Uterus (tissue), 4 donors: Measurements from ENCODE around the gene HOXC13. TPM values are rescaled to one million over a fixed set of nuclear protein-coding genes. Genes with fewer than 3 reads are reported as not detected.

Source experiments
- DNase-seq, 2 donors: peaks; one replicate each; pipeline ENCODE4 v3.0.0-alpha.2; 2019 to 2020
- H3K27ac ChIP-seq, 2 donors: fragments of 200-600 bp; sonication (generic); 1 replicate in 1 of 2; 2 replicates in 1 of 2; pipeline ENCODE4 v1.5.1; 2016 to 2018
- H3K27me3 ChIP-seq, 2 donors: fragments of 200-600 bp; sonication (generic); one replicate each; pipeline ENCODE4 v1.5.1; 2018 to 2019; ENCODE audit warnings: control low read depth in 1 of 2
- H3K36me3 ChIP-seq, 2 donors: fragments of 200-600 bp; sonication (generic); one replicate each; pipeline ENCODE4 v1.5.1; 2019; ENCODE audit warnings: control low read depth in 1 of 2
- H3K4me1 ChIP-seq, 2 donors: fragments of 200-600 bp; sonication (generic); one replicate each; pipeline ENCODE4 v1.5.1; 2018 to 2019; ENCODE audit warnings: control low read depth in 1 of 2
- H3K4me3 ChIP-seq, 2 donors: fragments of 200-600 bp; sonication (generic); 1 replicate in 1 of 2; 2 replicates in 1 of 2; pipeline ENCODE4 v1.5.1; 2018 to 2019; ENCODE audit warnings: mild to moderate bottlenecking in 1 of 2
- H3K9me3 ChIP-seq, 2 donors: fragments of 200-600 bp; sonication (generic); one replicate each; pipeline ENCODE4 v1.5.1; 2019; ENCODE audit warnings: control low read depth in 1 of 2
- POLR2A ChIP-seq, 2 donors: fragments of 450-650 bp; IDR thresholded peaks; one replicate each; pipeline ENCODE4 v1.6.1; 2016; ENCODE audit warnings: antibody characterized with exemption in 2 of 2, mild to moderate bottlenecking in 1 of 2, moderate library complexity in 1 of 2
- intact Hi-C: fragments of 100-400 bp; cut with DNase I; formaldehyde crosslinking; loops from one replicate; pipeline ENCODE4 v1.15.1; 2023; ENCODE audit warnings: low total_unique reads
- total RNA-seq, 4 donors: library from RNA; depleted of rRNA in 3 of 4; stranded (reverse); fragments of >200 nt in 3 of 4; gene quantifications; one replicate each; pipeline versions ENCODE4 v1.1.0 to v1.2.4, GENCODE V29; 2014 to 2023
- TF ChIP-seq, protein P1 (sequence below), 4 experiments: fragments of 200-600 bp in 2 of 4; fragments of 450-650 bp in 2 of 4; sonication (generic) in 2 of 4; IDR thresholded peaks; one replicate each; pipeline ENCODE4 v1.5.1; 2016 to 2019; ENCODE audit warnings: antibody characterized with exemption in 4 of 4, mild to moderate bottlenecking in 2 of 4, moderate library complexity in 1 of 4
- donor health status: DM: yes; HTN: yes; CAD: no.

The HOXC13 gene
- total RNA-seq, 4 donors from 2014 or later: not detected

- Histone ChIP-seq H3K4me3 (no peak overlapping the region), H3K4me1 (peaks cover 0 to 27% of the 10 kb centered on the region in 2 donors), H3K36me3 (no peaks in the 10 kb centered on the region), H3K27me3 (peaks cover 27 to 96% of the 10 kb centered on the region in 2 donors), H3K27ac (no peak overlapping the region), H3K9me3 (no peaks in the 10 kb centered on the region)
- no peak for DNase-seq
- TF ChIP-seq POLR2A (IDR thresholded peaks at IDR 0.05): peak in 1 of 2 donors; percentile 12
- TF ChIP-seq, protein P1, sequence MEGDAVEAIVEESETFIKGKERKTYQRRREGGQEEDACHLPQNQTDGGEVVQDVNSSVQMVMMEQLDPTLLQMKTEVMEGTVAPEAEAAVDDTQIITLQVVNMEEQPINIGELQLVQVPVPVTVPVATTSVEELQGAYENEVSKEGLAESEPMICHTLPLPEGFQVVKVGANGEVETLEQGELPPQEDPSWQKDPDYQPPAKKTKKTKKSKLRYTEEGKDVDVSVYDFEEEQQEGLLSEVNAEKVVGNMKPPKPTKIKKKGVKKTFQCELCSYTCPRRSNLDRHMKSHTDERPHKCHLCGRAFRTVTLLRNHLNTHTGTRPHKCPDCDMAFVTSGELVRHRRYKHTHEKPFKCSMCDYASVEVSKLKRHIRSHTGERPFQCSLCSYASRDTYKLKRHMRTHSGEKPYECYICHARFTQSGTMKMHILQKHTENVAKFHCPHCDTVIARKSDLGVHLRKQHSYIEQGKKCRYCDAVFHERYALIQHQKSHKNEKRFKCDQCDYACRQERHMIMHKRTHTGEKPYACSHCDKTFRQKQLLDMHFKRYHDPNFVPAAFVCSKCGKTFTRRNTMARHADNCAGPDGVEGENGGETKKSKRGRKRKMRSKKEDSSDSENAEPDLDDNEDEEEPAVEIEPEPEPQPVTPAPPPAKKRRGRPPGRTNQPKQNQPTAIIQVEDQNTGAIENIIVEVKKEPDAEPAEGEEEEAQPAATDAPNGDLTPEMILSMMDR (IDR thresholded peaks at IDR 0.05): no peak
- intact Hi-C loops: no loop called here
Observed at GRCh38 chr12:53990311-53991076, 51.9 kb downstream of the HOXC13 start.

GRCh38 chr12:53991077-53991460 lies 52.4 kb downstream of the HOXC13 start:
- Histone ChIP-seq H3K36me3 (no peaks in the 10 kb centered on the region), H3K9me3 (no peaks in the 10 kb centered on the region), H3K4me3 (no peak overlapping the region), H3K27ac (no peak overlapping the region), H3K4me1 (peaks cover 0 to 23% of the 10 kb centered on the region in 2 donors), H3K27me3 (peaks cover 22 to 96% of the 10 kb centered on the region in 2 donors)
- no peak for DNase-seq
- TF ChIP-seq, protein P1 (IDR thresholded peaks at IDR 0.05): no peak
- TF ChIP-seq POLR2A (IDR thresholded peaks at IDR 0.05): no peak
- intact Hi-C loops: no loop called here

DNA sequence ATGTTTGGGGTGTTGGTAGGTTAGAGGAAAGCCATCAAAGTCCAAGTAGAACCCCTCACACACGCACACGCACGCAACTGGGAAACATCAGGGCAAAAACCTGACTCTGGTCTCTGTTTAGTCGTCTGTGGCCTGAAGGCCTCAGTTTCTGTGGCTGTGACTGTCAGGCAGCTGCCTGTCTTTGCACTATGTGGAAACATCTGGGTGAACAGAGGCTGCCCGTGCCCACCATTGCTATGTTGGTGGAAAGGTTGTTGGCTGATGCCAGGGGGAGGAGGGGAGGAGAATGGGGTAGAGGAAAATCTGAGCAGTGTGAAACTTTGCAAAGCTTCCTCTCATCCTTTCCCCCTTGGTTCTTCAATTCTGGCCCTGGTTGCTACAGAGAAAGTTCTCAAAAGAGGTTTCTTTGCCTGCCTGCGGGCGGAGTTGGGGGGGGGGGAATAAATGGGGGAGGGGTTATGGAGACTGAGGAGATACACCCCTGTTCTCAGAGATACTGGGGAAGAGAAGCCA lies 53.8 kb downstream of the HOXC13 start:
- Histone ChIP-seq H3K27ac (no peak overlapping the region), H3K27me3 (peaks cover 22 to 95% of the 10 kb centered on the region in 2 donors), H3K36me3 (no peaks in the 10 kb centered on the region), H3K4me1 (peaks cover 0 to 23% of the 10 kb centered on the region in 2 donors), H3K9me3 (no peaks in the 10 kb centered on the region), H3K4me3 (no peak overlapping the region)
- TF ChIP-seq POLR2A (IDR thresholded peaks at IDR 0.05): no peak
- no peak for DNase-seq
- intact Hi-C loops: no loop called here

DNA sequence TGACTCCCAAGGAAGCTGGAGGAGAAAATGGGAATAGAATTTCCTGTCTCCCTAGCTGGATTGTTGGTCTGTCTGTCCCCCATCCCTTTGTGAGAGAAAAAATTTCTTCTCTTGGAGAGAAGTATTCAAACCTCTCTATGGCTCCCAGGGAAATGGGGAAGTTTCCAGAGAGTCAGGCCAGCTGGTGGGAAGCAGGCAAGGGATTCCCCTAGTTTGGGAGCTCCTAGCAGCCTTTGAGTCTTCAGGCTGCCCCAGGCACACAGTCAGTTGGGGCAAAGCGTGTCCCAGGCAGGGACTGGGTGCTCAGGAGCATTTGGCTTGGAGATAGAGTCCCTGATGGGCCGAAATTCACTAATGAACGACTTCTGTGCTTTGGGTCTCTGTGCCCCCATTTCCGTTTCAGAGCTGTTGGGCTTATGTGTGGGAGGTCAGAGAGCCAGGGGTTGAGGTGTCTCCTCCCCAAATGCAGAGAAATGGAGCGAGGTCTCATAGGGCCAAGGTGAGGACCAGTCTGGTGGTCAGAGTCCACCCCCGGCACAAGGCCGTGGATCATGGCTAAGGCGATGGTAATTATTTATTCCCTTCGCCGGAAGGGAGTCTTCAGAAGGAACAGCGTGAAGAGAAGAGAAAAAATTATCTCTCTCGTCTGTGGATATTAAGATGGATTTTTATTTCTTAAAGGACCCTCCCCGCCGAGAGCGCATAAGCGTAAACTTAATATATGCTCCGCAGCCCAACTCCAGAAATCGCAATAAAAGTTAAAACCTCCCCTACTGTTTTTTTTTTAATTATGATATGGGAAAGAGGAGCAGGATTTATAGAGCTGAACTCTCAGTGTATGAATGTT lies 54.8 kb downstream of the HOXC13 start:
- intact Hi-C loops: no loop called here
- Histone ChIP-seq H3K9me3 (no peaks in the 10 kb centered on the region), H3K27ac (no peak overlapping the region), H3K36me3 (no peaks in the 10 kb centered on the region), H3K4me1 (peaks cover 0 to 23% of the 10 kb centered on the region in 2 donors), H3K27me3 (peaks cover 21 to 93% of the 10 kb centered on the region in 2 donors), H3K4me3 (no peak overlapping the region)
- TF ChIP-seq, protein P1 (IDR thresholded peaks at IDR 0.05): no peak
- TF ChIP-seq POLR2A (IDR thresholded peaks at IDR 0.05): no peak
- no peak for DNase-seq

- Histone ChIP-seq H3K4me3 (peak overlapping the region in 1 of 2 donors; percentile 31), H3K9me3 (no peaks in the 10 kb centered on the region), H3K27me3 (peaks cover 20 to 93% of the 10 kb centered on the region in 2 donors), H3K36me3 (no peaks in the 10 kb centered on the region), H3K27ac (no peak overlapping the region), H3K4me1 (peaks cover 0 to 23% of the 10 kb centered on the region in 2 donors)
- intact Hi-C loops: no loop called here
- no peak for DNase-seq
- TF ChIP-seq, protein P1 (IDR thresholded peaks at IDR 0.05): no peak
- TF ChIP-seq POLR2A (IDR thresholded peaks at IDR 0.05): no peak
Observed at GRCh38 chr12:53994009-53994263, 55.3 kb downstream of the HOXC13 start.
